GM23338 (cell line): ENCODE data around the gene CGREF1. TPM values are rescaled to one million over a fixed set of nuclear protein-coding genes. Genes with fewer than 3 reads are reported as not detected.

ENCODE experiments used
- ATAC-seq: fragments of 200-7000 bp; cut with Tn5 transposase; 3 replicates; pipeline ENCODE4 v1.9.1; 2020
- DNase-seq: peaks from one replicate; pipeline ENCODE4 v3.0.0-alpha.2; 2015; ENCODE audit warnings: low spot score
- H2AFZ ChIP-seq: fragments of 200-600 bp; sonication (generic); 2 replicates; pipeline ENCODE4 v1.8.0; 2016; ENCODE audit warnings: antibody characterized with exemption, mild to moderate bottlenecking, moderate library complexity
- H3F3A ChIP-seq: fragments of 200-600 bp; sonication (generic); replicated peaks from 2 replicates; pipeline ENCODE4 v1.8.0; 2017; ENCODE audit warnings: antibody characterized with exemption, mixed run types, low read depth
- H3K27ac ChIP-seq: fragments of 200-600 bp; sonication (generic); 2 replicates; pipeline ENCODE4 v1.6.1; 2016; ENCODE audit warnings: low read depth
- H3K27me3 ChIP-seq: fragments of 200-600 bp; sonication (generic); 2 replicates; pipeline ENCODE4 v1.8.0; 2016; ENCODE audit warnings: mild to moderate bottlenecking, mixed run types, moderate library complexity; ENCODE audit not compliant: insufficient read depth
- H3K36me3 ChIP-seq: fragments of 200-600 bp; sonication (generic); 2 replicates; pipeline ENCODE4 v1.8.0; 2016; ENCODE audit warnings: mild to moderate bottlenecking; ENCODE audit not compliant: insufficient read depth
- H3K4me1 ChIP-seq: fragments of 200-600 bp; sonication (generic); 2 replicates; pipeline ENCODE4 v1.8.0; 2016; ENCODE audit warnings: mild to moderate bottlenecking, moderate library complexity; ENCODE audit not compliant: insufficient read depth
- H3K4me2 ChIP-seq: fragments of 200-600 bp; sonication (generic); 2 replicates; pipeline ENCODE4 v1.7.1; 2017; ENCODE audit warnings: mixed run types
- H3K4me3 ChIP-seq: fragments of 200-600 bp; sonication (generic); 2 replicates; pipeline ENCODE4 v1.6.1; 2016; ENCODE audit warnings: mixed run types
- H3K79me2 ChIP-seq: fragments of 200-600 bp; sonication (generic); replicated peaks from 2 replicates; pipeline ENCODE4 v1.8.0; 2017; ENCODE audit warnings: mild to moderate bottlenecking; ENCODE audit not compliant: insufficient read depth
- H3K9me2 ChIP-seq: fragments of 200-600 bp; sonication (generic); 2 replicates; pipeline ENCODE4 v1.8.0; 2017; ENCODE audit not compliant: insufficient read depth
- H4K20me1 ChIP-seq: fragments of 200-600 bp; sonication (generic); replicated peaks from 2 replicates; pipeline ENCODE4 v1.8.0; 2017; ENCODE audit warnings: mild to moderate bottlenecking; ENCODE audit not compliant: insufficient read depth
- H3K27ac Mint-ChIP-seq: 2 replicates; pipeline ENCODE4 v1.8.0; 2020; ENCODE audit warnings: inconsistent platforms, mild to moderate bottlenecking, moderate library complexity, mixed read lengths
- H3K27me3 Mint-ChIP-seq: 3 replicates; pipeline ENCODE4 v1.8.0; 2022; ENCODE audit warnings: low read depth, mild to moderate bottlenecking, moderate library complexity, mixed read lengths, inconsistent platforms; ENCODE audit not compliant: insufficient read depth, poor library complexity
- H3K36me3 Mint-ChIP-seq: 3 replicates; pipeline ENCODE4 v1.8.0; 2021; ENCODE audit warnings: low read depth, mild to moderate bottlenecking, inconsistent platforms, moderate library complexity, mixed read lengths
- H3K4me1 Mint-ChIP-seq: 3 replicates; pipeline ENCODE4 v1.8.0; 2020; ENCODE audit warnings: mild to moderate bottlenecking, inconsistent platforms, mixed read lengths
- H3K4me3 Mint-ChIP-seq: 3 replicates; pipeline ENCODE4 v1.8.0; 2021; ENCODE audit warnings: moderate library complexity, mild to moderate bottlenecking, inconsistent platforms, mixed read lengths
- H3K9me3 Mint-ChIP-seq: 3 replicates; pipeline ENCODE4 v1.8.0; 2020; ENCODE audit warnings: moderate library complexity, mild to moderate bottlenecking, inconsistent platforms, mixed read lengths
- CREB1 ChIP-seq: fragments of 250-450 bp; sonication (Bioruptor Pico); IDR thresholded peaks from 2 replicates; pipeline ENCODE4 v1.5.0; 2020; ENCODE audit warnings: low read depth, mild to moderate bottlenecking, moderate library complexity
- CTCF ChIP-seq, 2 experiments: fragments of 200-600 bp in 1 of 2; sonication (generic) in 1 of 2; conservative IDR thresholded peaks; 2 replicates each; pipeline versions ENCODE4 v1.5.1 to v1.6.1; 2016 to 2017; ENCODE audit warnings: antibody characterized with exemption in 2 of 2, low read depth in 2 of 2, mild to moderate bottlenecking in 2 of 2, moderate library complexity in 1 of 2
- EZH2 ChIP-seq: fragments of 200-600 bp; sonication (generic); IDR thresholded peaks from one replicate; pipeline ENCODE4 v1.8.0; 2017; ENCODE audit warnings: antibody characterized with exemption, mild to moderate bottlenecking, low read depth; ENCODE audit not compliant: unreplicated experiment
- JUNB ChIP-seq: IDR thresholded peaks from one replicate; pipeline ENCODE4 v1.6.1; 2016; ENCODE audit warnings: antibody characterized with exemption; ENCODE audit not compliant: unreplicated experiment
- NANOG ChIP-seq: IDR thresholded peaks from 2 replicates; pipeline ENCODE4 v1.6.1; 2016; ENCODE audit warnings: antibody characterized with exemption, borderline replicate concordance
- POLR2AphosphoS5 ChIP-seq: IDR thresholded peaks from 2 replicates; pipeline ENCODE4 v1.6.1; 2016; ENCODE audit warnings: antibody characterized with exemption, low read depth
- STAT1 ChIP-seq: IDR thresholded peaks from one replicate; pipeline ENCODE4 v1.6.1; 2016; ENCODE audit warnings: antibody characterized with exemption; ENCODE audit not compliant: unreplicated experiment
- ZNF114 ChIP-seq: fragments of 250-450 bp; sonication (Bioruptor Pico); IDR thresholded peaks from 2 replicates; pipeline ENCODE4 v1.5.0; 2020; ENCODE audit warnings: mild to moderate bottlenecking, moderate library complexity
- ZNF331 ChIP-seq: fragments of 250-450 bp; sonication (Bioruptor Pico); IDR thresholded peaks from 2 replicates; pipeline ENCODE4 v1.5.0; 2020; ENCODE audit warnings: low read depth, mild to moderate bottlenecking, moderate library complexity
- ZNF462 ChIP-seq: fragments of 250-450 bp; sonication (Bioruptor Pico); IDR thresholded peaks from 2 replicates; pipeline ENCODE4 v1.5.0; 2020; ENCODE audit warnings: mild to moderate bottlenecking, moderate library complexity
- polyA plus RNA-seq: library from polyadenylated mRNA; unstranded; fragments of >200 nt; fragmentation: Nextera tagmentation; extraction: Ambion mirVana; gene quantifications from 2 replicates; pipeline ENCODE4 v1.2.1, GENCODE V29; 2016
- total RNA-seq: library from RNA; depleted of rRNA; stranded (reverse); fragments of >200 nt; shearing (Covaris generic); gene quantifications from 2 replicates; pipeline ENCODE4 v1.2.3, GENCODE V29; 2014
- TF ChIP-seq, protein P1 (sequence below): IDR thresholded peaks from 2 replicates; pipeline ENCODE4 v1.6.1; 2016; ENCODE audit warnings: antibody characterized with exemption

Gene CGREF1
- total and polyA plus RNA-seq, 2 experiments from 2014 or later = 4.1 to 4.5 TPM

DNA sequence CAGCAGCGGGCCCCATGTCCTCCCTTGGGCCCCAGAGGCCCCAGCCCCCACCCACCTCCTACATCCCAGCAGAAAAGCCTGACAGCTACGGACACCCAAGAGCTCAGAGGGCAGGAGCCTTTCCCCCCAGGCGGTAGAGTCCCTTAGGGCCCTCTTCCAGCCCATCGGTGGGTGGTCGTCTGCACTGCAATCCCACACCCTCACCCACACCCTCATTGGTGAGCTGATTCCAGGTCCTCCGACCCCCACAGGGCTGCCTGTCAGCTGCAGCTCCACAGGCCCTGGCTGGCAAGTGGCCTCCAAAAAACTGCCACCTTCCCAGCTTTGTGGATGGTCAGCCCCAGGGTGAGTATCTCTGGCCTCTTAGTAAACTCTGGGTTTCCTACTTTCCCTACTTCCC, 40.3 kb upstream of the CGREF1 start:
- DNase-seq = no peak
- H3K27ac ChIP-seq = no peak overlapping the region
- no peaks in the 10 kb centered on the region for H3K9me2 ChIP-seq
- TF ChIP-seq ZNF462 (no peak), STAT1 (no peak), POLR2AphosphoS5 (no peak)
- TF ChIP-seq, protein P1, sequence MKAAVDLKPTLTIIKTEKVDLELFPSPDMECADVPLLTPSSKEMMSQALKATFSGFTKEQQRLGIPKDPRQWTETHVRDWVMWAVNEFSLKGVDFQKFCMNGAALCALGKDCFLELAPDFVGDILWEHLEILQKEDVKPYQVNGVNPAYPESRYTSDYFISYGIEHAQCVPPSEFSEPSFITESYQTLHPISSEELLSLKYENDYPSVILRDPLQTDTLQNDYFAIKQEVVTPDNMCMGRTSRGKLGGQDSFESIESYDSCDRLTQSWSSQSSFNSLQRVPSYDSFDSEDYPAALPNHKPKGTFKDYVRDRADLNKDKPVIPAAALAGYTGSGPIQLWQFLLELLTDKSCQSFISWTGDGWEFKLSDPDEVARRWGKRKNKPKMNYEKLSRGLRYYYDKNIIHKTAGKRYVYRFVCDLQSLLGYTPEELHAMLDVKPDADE = no peak
- no peaks in the 10 kb centered on the region for H3F3A ChIP-seq
- H3K79me2 ChIP-seq = no peaks in the 10 kb centered on the region
- H3K4me3 Mint-ChIP-seq = no peak overlapping the region
- H3K4me1 Mint-ChIP-seq = peaks cover 2% of the 10 kb centered on the region; the same call in 2 of the 3 replicates
- peaks cover 10% of the 10 kb centered on the region for H3K27me3 Mint-ChIP-seq
- H3K4me1 ChIP-seq = no peaks in the 10 kb centered on the region
- no peaks in the 10 kb centered on the region for H3K9me3 Mint-ChIP-seq
- no peak overlapping the region for H3K4me3 ChIP-seq
- H3K4me2 ChIP-seq = no peak overlapping the region
- no peaks in the 10 kb centered on the region for H3K27me3 ChIP-seq
- no peak overlapping the region for H3K27ac Mint-ChIP-seq
- H3K36me3 ChIP-seq = no peaks in the 10 kb centered on the region
- H4K20me1 ChIP-seq = no peaks in the 10 kb centered on the region
- H3K36me3 Mint-ChIP-seq = no peaks in the 10 kb centered on the region
- ATAC-seq = peak; percentile 51
- no peak overlapping the region for H2AFZ ChIP-seq

DNA sequence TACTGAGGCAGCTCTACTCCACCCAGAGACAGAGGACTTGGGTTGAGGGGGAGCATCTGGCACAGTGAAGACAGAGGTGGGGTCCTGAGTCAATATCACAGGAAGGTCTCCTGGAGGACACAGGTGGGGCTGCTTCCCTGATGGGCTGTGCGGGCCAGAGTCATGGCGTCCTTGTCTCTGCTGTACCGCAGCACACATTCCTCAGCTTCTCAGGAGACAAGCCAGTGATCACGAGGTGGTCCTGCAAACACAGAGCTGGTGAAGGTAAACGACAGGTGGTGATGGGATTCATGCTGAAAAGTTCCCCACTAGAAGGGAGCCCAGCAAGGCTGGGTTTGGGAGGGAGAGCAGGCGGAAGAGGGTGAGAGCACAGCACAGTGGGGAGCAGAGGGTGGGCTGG, 39.5 kb upstream of the CGREF1 start:
- Mint-ChIP-seq H3K4me1 (peaks cover 2% of the 10 kb centered on the region; the same call in 2 of the 3 replicates), H3K36me3 (no peaks in the 10 kb centered on the region), H3K27me3 (peaks cover 15% of the 10 kb centered on the region), H3K4me3 (no peak overlapping the region), H3K27ac (no peak overlapping the region), H3K9me3 (no peaks in the 10 kb centered on the region)
- no peaks in the 10 kb centered on the region for H3K9me2 ChIP-seq
- no peaks in the 10 kb centered on the region for H3F3A ChIP-seq
- TF ChIP-seq ZNF331 (CRISPR knock-in tag) (no peak), ZNF114 (CRISPR knock-in tag) (no peak), EZH2 (no peak), CREB1 (CRISPR knock-in tag) (no peak), JUNB (no peak), NANOG (no peak), STAT1 (no peak), CTCF (conservative IDR thresholded peaks at IDR 0.05; ENCODE audit: low read depth in 2 of 2) (no peak), POLR2AphosphoS5 (no peak)
- H2AFZ ChIP-seq = peak overlapping the region; percentile 66; the same call in 1 of the 2 replicates
- no peaks in the 10 kb centered on the region for H3K27me3 ChIP-seq
- H3K27ac ChIP-seq = no peak overlapping the region
- H4K20me1 ChIP-seq = no peaks in the 10 kb centered on the region
- DNase-seq (no peak), ATAC-seq (peak; percentile 19; the same call in 2 of the 3 replicates)
- no peak overlapping the region for H3K4me3 ChIP-seq
- H3K79me2 ChIP-seq = no peaks in the 10 kb centered on the region
- no peaks in the 10 kb centered on the region for H3K4me1 ChIP-seq
- no peaks in the 10 kb centered on the region for H3K36me3 ChIP-seq
- no peak overlapping the region for H3K4me2 ChIP-seq
